ENCODE results near the gene APBA1.
"Not testable (repeated sequence)": the region's sequence is repeated elsewhere in the genome, so short reads cannot be mapped to it uniquely, and the experiment has no call there.

APBA1 gene

GRCh38 chr9:69411931-69412740 is 260.0 kb downstream of the APBA1 start:
- no peak for DNase-seq (ENCODE audit: low spot score)
- in situ Hi-C loops (cut with MboI; ENCODE audit: low sequenced_read_pairs, unreplicated experiment) = loop anchor here (25.0 kb wide), 1 partner anchor 500 kb away; no protein-coding TSS in a partner anchor
- no peak for TF ChIP-seq CTCF (IDR thresholded peaks at IDR 0.05; ENCODE audit: borderline replicate concordance, control extremely low read depth, extremely low read depth, insufficient read depth, missing control alignments)

DNA sequence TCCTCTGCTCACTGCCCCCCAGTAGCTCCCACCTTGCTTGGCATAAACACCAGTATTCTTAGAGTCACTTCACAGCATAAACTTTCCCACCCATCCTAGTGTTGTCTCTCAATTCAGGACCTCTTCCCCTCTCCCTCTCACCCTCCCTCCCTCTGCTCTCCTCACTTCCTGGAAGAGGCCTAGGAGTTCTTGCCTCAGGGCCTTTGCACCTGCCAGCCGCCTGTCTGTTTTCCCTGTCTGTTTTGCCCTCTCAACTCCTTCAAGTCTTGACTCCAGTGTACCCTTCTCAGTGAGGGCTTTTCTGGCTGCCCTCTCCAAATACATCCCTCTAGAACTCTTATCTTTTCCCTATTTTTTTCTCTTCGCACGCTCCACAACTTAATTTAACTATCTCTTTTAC is 260.9 kb downstream of the APBA1 start:
- TF ChIP-seq CTCF (IDR thresholded peaks at IDR 0.05; ENCODE audit: borderline replicate concordance, control extremely low read depth, extremely low read depth, insufficient read depth, missing control alignments) = no peak
- no peak for DNase-seq (ENCODE audit: low spot score)
- in situ Hi-C loops (cut with MboI; ENCODE audit: low sequenced_read_pairs, unreplicated experiment) = loop anchor here (25.0 kb wide), 1 partner anchor 501 kb away; no protein-coding TSS in a partner anchor

GRCh38 chr9:69409936-69410335 is 262.2 kb downstream of the APBA1 start:
- in situ Hi-C loops (cut with MboI; ENCODE audit: low sequenced_read_pairs, unreplicated experiment) = loop anchor here (25.0 kb wide), 1 partner anchor 502 kb away; no protein-coding TSS in a partner anchor

GRCh38 chr9:69400470-69400869 is 271.7 kb downstream of the APBA1 start:
- no peak for TF ChIP-seq CTCF (IDR thresholded peaks at IDR 0.05; ENCODE audit: borderline replicate concordance, control extremely low read depth, extremely low read depth, insufficient read depth, missing control alignments)
- DNase-seq (ENCODE audit: low spot score) = no peak
- in situ Hi-C loops (cut with MboI; ENCODE audit: low sequenced_read_pairs, unreplicated experiment) = loop anchor here (25.0 kb wide), 1 partner anchor 512 kb away; no protein-coding TSS in a partner anchor

More at GRCh38 chr9:69409936-69410335, 262.2 kb downstream of the APBA1 start:
- DNase-seq (ENCODE audit: low spot score) = not testable (repeated sequence)

DNA sequence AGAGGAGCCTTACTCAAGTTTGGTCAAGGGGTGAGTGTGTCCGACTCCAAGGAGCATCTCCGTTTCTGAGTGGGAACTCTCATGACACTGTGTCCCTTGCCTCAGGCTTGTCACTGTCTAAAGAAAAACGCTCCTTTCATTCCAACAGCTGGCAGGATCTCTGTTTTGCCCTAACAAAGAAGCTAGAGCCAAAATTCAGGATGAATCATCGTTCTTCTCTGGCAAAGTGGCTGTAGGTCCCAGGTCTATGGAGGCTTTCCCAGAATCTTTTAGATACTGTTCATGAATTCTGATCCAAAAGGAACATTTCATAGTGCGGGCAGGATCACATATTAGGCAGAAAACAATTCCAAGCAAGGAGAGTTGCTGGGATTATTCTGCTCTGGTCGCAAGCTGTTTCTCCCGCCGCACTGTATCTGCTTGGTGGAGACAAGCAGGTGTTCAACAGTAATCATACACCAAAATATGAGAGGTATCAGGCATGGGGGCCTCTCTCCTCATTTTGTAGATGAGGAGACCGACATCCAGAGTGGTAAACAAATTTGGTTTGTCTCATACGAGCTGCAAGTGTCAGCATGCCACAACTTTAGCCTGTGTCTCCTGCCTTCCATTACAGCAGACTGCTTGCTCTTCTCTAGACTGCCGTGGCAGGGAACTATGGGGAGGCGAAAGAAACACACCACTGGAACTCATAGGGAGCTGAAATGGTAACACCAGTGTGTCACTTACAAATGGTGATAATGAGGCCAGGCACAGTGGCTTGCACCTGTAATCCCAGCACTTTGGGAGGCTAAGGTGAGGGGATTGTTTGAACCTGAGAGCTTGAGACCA is 274.6 kb downstream of the APBA1 start:
- in situ Hi-C loops (cut with MboI; ENCODE audit: low sequenced_read_pairs, unreplicated experiment) = no loop called here
- no peak for DNase-seq (ENCODE audit: low spot score)
- no peak for TF ChIP-seq CTCF (IDR thresholded peaks at IDR 0.05; ENCODE audit: borderline replicate concordance, control extremely low read depth, extremely low read depth, insufficient read depth, missing control alignments)

DNA sequence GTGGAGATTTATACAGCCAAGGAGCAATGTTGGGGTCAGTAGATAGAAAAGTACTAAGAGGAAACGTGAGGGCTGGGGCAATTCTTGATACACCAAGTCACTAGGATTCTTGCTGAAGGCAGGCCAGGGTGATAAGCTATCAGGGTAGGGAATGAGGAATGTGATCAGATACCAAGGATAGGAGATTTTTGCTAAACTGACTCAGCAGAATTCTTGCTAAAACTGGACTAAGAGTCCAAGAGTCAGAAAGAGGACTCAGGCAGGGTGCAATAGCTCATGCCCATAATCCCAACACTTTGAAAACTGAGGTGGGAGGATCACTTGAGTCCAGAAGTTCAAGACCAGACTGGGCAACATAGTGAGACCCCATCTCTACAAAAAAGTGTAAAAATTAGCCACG is 275.4 kb downstream of the APBA1 start:
- TF ChIP-seq CTCF (IDR thresholded peaks at IDR 0.05; ENCODE audit: borderline replicate concordance, control extremely low read depth, extremely low read depth, insufficient read depth, missing control alignments) = no peak
- no peak for DNase-seq (ENCODE audit: low spot score)
- in situ Hi-C loops (cut with MboI; ENCODE audit: low sequenced_read_pairs, unreplicated experiment) = no loop called here

All from GM13976 (cell line).